ENCODE results near the gene HYAL4.

DNA sequence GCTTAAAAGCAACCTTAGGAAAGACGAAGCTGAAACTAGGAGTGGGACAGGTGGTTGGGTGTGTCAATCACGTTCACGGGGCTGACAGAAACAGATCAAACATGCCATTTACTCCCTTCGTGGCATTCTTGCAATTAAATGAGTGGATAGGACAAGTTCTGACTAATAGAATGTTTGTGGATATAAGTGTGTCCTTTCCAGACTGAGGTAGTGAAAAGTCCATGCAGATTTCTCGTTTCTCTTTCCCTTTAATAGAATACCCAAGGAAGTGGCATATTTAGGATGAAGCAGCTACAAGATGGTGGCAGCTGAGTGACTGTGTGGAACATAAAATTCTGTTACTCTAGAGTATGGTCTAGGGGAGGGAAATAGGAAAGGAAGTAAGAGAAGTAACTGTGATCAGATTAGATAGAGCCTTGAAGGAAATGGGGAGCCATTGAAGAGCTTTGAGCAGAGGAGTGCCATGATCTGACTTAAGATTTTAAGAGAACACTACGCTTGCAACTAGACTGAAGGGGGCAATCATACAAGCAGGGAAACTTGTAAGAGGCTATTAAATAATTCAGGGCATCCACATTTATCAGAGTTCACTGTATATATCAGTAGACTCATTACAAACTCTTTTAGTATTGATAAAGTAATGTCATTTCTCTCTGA lies 46.3 kb upstream of the HYAL4 start:
- TF ChIP-seq, protein P1, sequence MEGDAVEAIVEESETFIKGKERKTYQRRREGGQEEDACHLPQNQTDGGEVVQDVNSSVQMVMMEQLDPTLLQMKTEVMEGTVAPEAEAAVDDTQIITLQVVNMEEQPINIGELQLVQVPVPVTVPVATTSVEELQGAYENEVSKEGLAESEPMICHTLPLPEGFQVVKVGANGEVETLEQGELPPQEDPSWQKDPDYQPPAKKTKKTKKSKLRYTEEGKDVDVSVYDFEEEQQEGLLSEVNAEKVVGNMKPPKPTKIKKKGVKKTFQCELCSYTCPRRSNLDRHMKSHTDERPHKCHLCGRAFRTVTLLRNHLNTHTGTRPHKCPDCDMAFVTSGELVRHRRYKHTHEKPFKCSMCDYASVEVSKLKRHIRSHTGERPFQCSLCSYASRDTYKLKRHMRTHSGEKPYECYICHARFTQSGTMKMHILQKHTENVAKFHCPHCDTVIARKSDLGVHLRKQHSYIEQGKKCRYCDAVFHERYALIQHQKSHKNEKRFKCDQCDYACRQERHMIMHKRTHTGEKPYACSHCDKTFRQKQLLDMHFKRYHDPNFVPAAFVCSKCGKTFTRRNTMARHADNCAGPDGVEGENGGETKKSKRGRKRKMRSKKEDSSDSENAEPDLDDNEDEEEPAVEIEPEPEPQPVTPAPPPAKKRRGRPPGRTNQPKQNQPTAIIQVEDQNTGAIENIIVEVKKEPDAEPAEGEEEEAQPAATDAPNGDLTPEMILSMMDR (conservative IDR thresholded peaks at IDR 0.05; ENCODE audit: low read length) = no peak
- no peak for TF ChIP-seq EZH2phosphoT487 (IDR thresholded peaks at IDR 0.05; ENCODE audit: borderline replicate concordance, low read depth, low read length)
